ENCODE measurements around the gene CR1.
"Not testable (repeated sequence)": the region's sequence is repeated elsewhere in the genome, so short reads cannot be mapped to it uniquely, and the experiment has no call there.

Gene CR1

DNA sequence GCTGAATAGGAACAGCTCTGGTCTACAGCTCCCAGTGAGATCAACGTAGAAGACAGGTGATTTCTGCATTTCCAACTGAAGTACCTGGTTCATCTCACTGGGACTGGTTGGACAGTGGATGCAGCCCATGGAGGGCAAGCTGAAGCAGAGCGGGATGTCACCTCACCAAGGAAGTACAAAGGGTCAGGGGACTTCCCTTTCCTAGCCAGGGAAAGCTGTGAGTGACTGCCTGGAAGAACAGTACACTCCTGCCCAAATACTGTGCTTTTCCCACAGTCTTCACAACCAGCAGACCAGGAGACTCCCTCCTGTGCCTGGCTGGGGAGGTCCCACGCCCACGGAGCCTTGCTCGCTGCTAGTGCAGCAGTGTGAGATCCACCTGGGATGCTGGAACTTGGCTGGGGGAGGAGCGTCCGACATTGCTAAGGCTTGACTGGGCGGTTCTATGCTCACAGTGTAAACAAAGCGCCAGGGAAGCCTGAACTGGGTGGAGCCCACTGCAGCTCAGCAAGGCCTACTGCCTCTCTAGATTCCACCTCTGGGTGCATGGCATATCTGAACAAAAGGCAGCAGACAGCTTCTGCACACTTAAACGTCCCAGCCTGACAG is 163.7 kb downstream of the CR1 start:
- no peak overlapping the region for H3K4me3 ChIP-seq
- no peak overlapping the region for H3K27ac ChIP-seq

DNA sequence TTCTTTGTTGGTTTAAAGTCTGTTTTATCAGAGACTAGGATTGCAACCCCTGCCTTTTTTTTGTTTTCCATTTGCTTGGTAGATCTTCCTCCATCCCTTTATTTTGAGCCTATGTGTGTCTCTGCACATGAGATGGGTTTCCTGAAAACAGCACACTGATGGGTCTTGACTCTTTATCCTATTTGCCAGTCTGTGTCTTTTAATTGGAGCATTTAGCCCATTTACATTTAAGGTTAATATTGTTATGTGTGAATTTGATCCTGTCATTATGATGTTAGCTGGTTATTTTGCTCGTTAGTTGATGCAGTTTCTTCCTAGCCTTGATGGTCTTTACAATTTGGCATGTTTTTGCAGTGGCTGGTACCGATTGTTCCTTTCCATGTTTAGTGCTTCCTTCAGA is 165.5 kb downstream of the CR1 start:
- not testable (repeated sequence) for H3K27ac ChIP-seq, H3K4me3 ChIP-seq

DNA sequence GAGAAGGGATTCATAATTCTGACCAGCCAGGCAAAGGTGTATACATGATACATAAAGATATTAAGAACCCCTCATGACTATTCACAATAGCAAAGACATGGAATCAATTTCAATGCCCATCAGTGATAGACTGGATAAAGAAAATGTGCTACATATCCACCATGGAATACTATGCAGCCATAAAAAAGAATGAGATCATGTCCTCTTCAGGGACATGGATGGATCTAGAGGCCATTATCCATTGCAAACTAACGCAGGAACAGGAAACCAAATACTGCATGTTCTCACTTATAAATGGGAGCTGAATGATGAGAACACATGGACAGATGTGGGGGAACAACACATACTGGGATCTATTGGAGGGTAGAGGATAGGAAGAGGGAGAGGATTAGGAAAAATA is 170.4 kb downstream of the CR1 start:
- H3K4me3 ChIP-seq, result no peak overlapping the region
- no peak overlapping the region for H3K27ac ChIP-seq

DNA sequence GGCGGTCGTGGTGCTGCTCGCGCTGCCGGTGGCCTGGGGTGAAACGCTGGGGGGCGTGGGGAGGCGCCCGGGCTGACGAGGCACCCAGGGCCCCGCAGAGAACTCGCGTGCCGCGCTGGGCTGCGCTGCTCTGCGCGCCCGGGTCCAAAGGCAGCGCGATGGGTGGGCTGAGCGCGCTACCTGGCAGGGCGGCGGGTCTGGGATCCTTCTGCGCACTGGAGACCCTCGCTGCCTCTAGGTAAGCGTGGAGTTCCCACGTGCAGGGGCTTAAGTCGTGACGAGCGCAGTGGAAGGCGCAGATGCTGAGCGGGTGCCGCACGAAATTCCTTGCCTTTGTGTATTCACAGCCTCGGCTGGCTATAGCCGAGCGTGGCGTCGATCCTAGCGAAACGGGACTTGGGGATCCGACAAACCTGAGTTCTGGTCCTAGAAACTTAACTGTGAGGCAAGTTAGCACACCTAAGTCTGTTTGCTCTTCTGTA is 173.6 kb downstream of the CR1 start:
- H3K27ac ChIP-seq, result no peak overlapping the region
- no peak overlapping the region for H3K4me3 ChIP-seq

DNA sequence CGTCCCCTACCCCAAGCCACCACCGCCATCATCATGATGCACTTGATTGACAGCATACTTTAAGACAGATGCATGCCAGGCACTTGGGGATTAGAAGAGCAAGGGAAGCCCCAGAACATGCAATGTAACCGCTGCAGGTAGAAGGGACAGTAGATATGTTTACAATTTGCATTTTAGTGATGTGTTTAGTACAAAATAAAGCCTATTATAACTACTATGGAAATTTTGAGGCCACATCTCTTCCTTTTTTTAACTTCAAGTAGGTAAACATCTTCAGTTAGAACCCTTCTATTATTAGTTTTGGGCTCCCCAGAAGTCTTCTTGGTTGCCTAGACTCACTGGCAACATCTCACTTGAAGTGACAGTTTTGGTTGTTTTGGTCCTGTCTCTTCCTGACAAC is 174.2 kb downstream of the CR1 start:
- Histone ChIP-seq H3K4me3 (no peak overlapping the region), H3K27ac (no peak overlapping the region)

DNA sequence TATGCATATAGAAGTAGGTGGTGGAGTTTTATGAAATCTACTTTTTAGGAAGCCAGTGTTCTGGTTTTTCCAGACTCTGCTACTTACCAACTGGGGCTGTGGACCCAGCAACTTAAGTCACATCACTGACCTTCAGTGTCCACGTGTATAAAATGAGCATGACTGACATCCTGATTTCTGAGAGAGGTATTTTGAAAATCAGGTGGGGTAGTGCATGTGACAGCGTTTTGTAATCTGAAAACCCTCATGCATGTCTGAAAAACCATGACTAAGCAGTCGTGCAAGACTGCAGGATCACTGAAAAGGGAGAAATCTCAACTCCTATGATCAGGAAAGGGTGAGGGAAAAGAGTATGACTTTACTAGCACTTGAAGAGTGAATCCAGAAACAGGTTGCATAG is 175.0 kb downstream of the CR1 start:
- Histone ChIP-seq H3K27ac (no peak overlapping the region), H3K4me3 (no peak overlapping the region)

DNA sequence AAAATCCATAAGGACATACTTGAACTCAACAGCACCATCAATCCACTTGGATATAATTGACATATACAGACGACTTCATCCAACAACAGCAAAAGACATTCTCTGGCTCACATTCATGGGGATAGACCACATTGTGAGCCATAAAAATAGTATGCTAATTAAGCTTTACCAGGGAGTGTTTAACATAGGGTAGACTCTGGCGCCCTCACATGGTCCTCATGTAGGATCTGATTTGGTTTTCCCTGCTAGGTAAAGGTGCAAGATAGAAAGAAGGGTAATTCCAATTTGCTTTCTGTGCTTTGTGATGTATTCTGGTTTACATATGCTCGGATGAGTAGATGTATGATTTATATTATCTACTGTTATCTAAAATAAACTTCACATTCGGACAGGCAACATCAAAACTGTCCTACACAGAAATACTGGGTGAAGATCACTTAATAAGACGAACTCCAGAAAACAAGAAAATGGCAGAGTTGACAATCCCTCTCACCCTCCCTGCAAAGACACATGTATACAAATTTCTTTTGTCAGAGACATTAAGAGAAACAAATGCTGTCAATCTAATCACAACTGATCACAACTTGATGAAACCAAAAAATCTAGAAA is 176.7 kb downstream of the CR1 start:
- Histone ChIP-seq H3K27ac (no peak overlapping the region), H3K4me3 (no peak overlapping the region)

DNA sequence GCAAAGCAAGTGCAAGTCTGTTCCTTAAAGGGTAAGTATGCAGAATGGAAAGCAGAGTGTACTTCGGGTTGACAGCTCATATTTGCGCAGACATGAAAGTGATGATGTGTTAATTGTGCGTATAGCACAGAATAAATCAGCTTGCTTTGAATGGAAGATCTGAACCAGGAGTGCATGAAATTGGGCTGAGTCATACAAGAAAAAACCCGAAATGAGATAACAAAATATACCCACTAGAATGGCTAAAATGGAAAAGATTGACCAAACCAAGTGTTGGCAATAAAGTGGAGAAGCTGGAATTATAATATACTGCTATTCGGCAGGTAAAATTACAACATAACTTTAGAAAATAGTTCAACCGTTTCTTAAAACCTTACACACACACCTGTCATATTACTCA is 177.4 kb downstream of the CR1 start:
- H3K4me3 ChIP-seq, result no peak overlapping the region

DNA sequence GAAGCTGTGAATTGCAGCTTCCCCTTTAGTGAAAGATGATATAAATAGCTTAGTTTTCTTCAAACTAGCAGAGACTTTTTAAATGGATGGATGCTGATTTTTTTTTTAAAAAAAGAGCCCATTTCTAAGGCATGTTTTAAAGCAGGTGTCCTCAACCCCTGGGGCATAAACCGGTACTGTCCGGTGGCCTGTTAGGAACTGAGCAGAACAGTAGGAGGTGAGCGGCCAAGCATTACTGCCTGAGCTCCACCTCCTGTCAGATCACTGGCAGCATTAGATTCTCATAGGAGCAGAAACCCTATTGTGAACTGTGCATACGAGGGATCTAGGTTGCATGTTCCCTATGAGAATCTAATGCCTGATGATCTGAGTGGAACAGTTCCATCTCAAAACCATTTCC is 180.2 kb downstream of the CR1 start:
- Histone ChIP-seq H3K4me3 (no peak overlapping the region), H3K27ac (no peak overlapping the region)

More for the DNA sequence above, 177.4 kb downstream of the CR1 start:
- H3K27ac ChIP-seq, result no peak overlapping the region

DNA sequence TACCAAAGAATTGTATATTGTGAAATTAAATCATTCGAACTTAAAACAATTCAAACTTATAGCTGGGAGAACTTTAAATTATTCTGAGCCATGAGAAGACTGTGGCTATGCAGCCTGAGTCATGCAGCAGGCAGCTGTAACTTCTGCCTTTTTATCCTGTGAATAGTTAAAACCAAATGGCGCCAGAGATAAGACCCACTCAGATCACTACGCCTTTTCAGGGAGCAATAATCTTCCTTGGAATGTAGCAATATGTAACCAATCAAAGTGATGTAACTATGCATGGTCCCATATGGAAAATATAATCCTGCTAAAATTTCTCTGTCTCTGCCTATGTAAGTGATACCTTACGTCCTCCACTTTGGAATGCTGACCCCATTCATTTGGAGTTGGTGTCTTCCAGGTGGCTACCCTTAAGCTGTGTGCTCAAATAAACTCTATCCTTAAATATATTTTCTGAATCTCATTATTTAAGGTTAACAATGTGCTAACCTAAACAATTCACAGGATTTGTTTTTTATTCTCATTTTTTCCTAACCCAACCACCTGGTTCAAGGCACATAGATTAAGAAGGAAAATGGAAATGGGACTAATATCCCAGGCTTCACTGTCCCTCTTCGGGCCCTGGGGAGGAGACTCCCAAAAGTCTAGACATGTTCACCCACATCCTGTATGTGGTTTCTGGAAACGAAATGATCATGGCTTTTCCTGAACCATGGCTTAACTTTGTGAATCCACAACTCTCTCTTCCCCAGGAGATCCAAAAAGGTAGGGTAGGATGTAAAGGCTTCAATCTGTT is 184.8 kb downstream of the CR1 start:
- not testable (repeated sequence) for H3K4me3 ChIP-seq, H3K27ac ChIP-seq

DNA sequence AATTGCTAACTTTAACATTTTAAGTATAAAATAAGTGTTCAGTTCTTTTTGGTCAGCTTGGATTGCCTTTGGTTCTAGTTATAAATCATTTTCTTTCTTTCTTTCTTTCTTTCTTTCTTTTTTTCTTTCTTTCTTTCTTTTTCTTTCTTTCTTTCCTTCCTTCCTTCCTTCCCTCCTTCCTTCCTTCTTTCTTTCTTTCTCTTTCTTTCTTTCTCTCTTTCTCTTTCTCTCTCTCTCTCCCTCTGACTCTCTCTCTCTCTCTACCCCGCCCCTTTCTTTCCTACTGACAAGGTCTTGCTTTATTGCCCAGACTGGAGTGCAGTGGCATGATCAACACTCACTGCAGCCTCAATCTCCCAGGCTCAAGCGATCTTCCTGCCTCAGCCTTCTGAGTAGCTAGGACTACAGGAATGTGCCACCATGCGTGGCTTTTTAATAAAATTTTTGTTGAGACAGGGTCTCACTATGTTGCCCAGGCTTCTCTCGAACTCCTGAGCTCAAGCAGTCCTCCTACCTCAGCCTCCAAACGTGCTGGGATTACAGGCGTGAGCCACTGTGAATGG is 187.0 kb downstream of the CR1 start:
- not testable (repeated sequence) for H3K27ac ChIP-seq, H3K4me3 ChIP-seq

DNA sequence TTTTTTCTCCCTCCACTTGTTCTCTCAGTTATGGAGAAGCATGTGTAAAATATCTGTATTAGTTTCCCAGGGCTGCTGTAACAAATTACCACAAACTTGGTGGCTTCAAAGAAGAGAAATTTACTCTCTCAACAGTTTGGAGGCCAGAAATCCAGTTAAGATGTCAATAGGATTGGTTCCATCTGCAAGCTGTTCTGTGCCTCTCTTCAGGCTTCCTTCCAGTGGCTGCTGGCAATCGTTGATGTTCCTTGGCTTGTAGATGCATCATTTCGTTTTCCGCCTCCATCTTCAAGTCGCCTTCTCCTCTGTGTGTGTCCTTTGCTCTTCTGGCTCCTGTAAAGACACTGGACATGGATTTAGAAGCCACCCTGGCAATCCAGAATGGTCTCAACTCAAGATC is 194.6 kb downstream of the CR1 start:
- not testable (repeated sequence) for H3K4me3 ChIP-seq, H3K27ac ChIP-seq

DNA sequence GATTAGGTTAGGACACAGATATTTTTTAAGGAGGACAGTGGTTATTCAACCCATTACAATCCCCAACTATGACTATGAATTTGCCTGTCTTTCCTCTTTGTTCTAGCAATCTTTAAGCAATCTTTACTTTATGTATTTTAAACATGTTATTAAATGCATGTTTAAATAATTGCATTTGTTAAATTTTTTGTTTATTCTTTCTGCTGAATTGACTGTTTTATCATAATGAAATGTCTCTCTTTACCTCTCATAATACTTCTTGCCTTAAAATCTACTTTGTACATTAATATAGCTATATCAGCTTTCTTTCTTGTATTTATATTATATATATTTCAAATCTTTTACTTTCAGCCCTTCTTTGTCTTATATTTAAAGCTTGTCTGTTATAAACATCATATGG is 195.1 kb downstream of the CR1 start:
- H3K4me3 ChIP-seq, result no peak overlapping the region
- H3K27ac ChIP-seq, result no peak overlapping the region

Data from skin epidermis (tissue), 12 donors.